Measurements from ENCODE around the gene POLR1G. TPM values are rescaled to one million over a fixed set of nuclear protein-coding genes. Genes with fewer than 3 reads are reported as not detected.

Gene POLR1G, protein sequence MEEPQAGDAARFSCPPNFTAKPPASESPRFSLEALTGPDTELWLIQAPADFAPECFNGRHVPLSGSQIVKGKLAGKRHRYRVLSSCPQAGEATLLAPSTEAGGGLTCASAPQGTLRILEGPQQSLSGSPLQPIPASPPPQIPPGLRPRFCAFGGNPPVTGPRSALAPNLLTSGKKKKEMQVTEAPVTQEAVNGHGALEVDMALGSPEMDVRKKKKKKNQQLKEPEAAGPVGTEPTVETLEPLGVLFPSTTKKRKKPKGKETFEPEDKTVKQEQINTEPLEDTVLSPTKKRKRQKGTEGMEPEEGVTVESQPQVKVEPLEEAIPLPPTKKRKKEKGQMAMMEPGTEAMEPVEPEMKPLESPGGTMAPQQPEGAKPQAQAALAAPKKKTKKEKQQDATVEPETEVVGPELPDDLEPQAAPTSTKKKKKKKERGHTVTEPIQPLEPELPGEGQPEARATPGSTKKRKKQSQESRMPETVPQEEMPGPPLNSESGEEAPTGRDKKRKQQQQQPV
- total RNA-seq: 10 to 100 TPM in 1 of 4 donors, 1 to 10 TPM in 3; 1.7 to 10.7 (median 5.8) TPM

DNA sequence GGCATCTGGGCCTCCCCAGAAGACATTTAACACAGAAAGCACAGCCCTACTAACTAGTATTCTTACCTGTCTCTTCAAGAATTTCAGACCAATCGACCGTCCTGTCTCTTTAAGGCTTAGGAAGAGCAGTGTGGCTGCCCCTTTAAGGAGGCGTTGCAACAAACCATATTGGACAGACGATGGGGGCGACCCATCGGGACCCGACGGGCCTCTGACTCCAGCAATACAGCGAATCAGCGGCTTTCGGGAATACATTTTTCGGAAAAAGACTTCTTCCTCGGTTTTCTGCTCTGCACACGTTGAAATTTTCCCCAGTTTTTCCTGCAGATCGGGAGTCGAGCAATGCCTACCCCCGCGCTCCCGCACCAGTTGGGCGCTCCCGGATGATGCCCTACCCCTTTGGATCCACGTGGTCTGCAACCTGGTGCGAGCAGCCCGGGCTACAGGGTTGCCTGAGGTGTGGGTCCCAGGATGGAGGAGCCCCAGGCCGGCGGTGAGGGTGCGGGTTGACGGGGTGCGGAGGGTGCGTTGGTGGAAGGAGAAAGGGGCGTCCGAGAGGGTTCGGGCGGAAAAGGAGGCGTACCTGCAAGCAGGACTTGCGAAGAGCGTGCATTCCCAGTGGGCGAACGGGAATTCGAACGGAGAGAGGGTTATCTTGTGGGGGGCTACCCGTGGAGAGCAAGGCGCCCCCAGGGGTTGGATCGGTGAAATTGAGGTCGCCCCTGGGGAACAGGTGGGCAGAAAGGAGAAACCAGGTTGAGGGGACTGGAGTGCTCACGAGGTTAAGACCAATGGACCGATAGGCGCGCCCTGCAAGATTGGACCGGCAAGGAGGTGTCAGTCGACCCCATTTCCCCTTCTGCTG, at the start of gene POLR1G:
POLR1G (plus strand) TSS at position 419 of the 865 bp plus-strand sequence; CDS start at position 472, 53 bp downstream.
- Histone ChIP-seq H3K4me3 (peak within 1 kb of the TSS; percentile 62 to 77), H3K36me3 (peaks cover 0 to 23% of the 10 kb centered on the region in 2 donors), H3K27me3 (peaks cover 23% of the 10 kb centered on the region), H3K27ac (peak within 1 kb of the TSS; percentile 69 to 97 (median 93)), H3K4me1 (peaks cover 0 to 57% (median 15%) of the 10 kb centered on the region in 3 donors), H3K9me3 (no peaks in the 10 kb centered on the region)
- no peak for TF ChIP-seq POLR2A (IDR thresholded peaks at IDR 0.05)
- TF ChIP-seq POLR2AphosphoS5 (IDR thresholded peaks at IDR 0.05): no peak
- no peak for TF ChIP-seq CTCF (IDR thresholded peaks at IDR 0.05)
- TF ChIP-seq EP300 (IDR thresholded peaks at IDR 0.05): no peak
- 0 to 5% methylated on average over 8 to 16 of the region's 51 CpGs for WGBS, 2 donors (ENCODE audit: low coverage in 1 of 2)
- peak; percentile 78 for ATAC-seq

GRCh38 chr19:45356760-45357444, 49.5 kb upstream of the POLR1G start:
- Histone ChIP-seq H3K4me3 (no peak overlapping the region), H3K27ac (no peak overlapping the region), H3K36me3 (peaks cover 0 to 93% of the 10 kb centered on the region in 2 donors), H3K27me3 (no peaks in the 10 kb centered on the region), H3K9me3 (no peaks in the 10 kb centered on the region), H3K4me1 (no peaks in the 10 kb centered on the region)
- WGBS, 2 donors (ENCODE audit: low coverage in 1 of 2): 88 to 92% methylated on average over 6 to 8 of the region's 20 CpGs
- no peak for ATAC-seq
- no peak for TF ChIP-seq POLR2AphosphoS5 (IDR thresholded peaks at IDR 0.05)
- TF ChIP-seq EP300 (IDR thresholded peaks at IDR 0.05): no peak
- TF ChIP-seq CTCF (IDR thresholded peaks at IDR 0.05): no peak
- TF ChIP-seq POLR2A (IDR thresholded peaks at IDR 0.05): no peak

- no peak for TF ChIP-seq CTCF (IDR thresholded peaks at IDR 0.05)
- TF ChIP-seq EP300 (IDR thresholded peaks at IDR 0.05): no peak
- TF ChIP-seq POLR2A (IDR thresholded peaks at IDR 0.05): no peak
- TF ChIP-seq POLR2AphosphoS5 (IDR thresholded peaks at IDR 0.05): no peak
- no peak overlapping the region for H3K27ac ChIP-seq
- WGBS, 2 donors (ENCODE audit: low coverage in 1 of 2): 92 to 93% methylated on average over 2 to 10 of the region's 11 CpGs
- ATAC-seq: no peak
- peaks cover 0 to 93% of the 10 kb centered on the region in 2 donors for H3K36me3 ChIP-seq
- H3K9me3 ChIP-seq: no peaks in the 10 kb centered on the region
- H3K4me1 ChIP-seq: no peaks in the 10 kb centered on the region
- no peak overlapping the region for H3K4me3 ChIP-seq
- no peaks in the 10 kb centered on the region for H3K27me3 ChIP-seq
These were observed 49.0 kb upstream of the POLR1G start for GRCh38 chr19:45357445-45357783.

- WGBS, 2 donors (ENCODE audit: low coverage in 1 of 2): 91 to 92% methylated on average over 3 to 7 of the region's 12 CpGs
- Histone ChIP-seq H3K27me3 (no peaks in the 10 kb centered on the region), H3K4me3 (no peak overlapping the region), H3K27ac (no peak overlapping the region), H3K9me3 (no peaks in the 10 kb centered on the region), H3K4me1 (no peaks in the 10 kb centered on the region), H3K36me3 (peaks cover 0 to 93% of the 10 kb centered on the region in 2 donors)
- no peak for TF ChIP-seq EP300 (IDR thresholded peaks at IDR 0.05)
- no peak for ATAC-seq
These were observed 48.1 kb upstream of the POLR1G start for GRCh38 chr19:45358213-45358792.

All from gastroesophageal sphincter (tissue), 4 donors.